ENCODE data around the gene MYPN.

DNA sequence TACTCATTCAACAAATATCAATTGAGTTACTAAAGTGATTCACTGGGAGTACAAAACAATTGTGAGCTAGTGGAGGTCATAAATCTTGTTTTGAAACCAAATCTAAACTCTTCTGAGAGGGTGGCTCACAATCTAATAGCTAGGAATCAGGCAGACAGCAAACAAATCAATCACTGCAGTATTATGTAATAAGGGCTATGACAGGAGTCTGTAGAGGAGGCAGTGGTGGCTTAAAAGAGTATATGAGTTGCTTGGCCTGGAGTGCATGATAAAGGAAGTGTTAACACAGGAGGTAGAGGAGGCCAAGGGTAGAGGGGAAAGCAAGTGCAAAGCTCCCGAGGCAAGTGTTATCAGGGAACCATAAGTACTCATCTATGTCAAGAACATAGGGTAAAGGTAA, 16.5 kb downstream of the MYPN start:
- TF ChIP-seq, protein P1, sequence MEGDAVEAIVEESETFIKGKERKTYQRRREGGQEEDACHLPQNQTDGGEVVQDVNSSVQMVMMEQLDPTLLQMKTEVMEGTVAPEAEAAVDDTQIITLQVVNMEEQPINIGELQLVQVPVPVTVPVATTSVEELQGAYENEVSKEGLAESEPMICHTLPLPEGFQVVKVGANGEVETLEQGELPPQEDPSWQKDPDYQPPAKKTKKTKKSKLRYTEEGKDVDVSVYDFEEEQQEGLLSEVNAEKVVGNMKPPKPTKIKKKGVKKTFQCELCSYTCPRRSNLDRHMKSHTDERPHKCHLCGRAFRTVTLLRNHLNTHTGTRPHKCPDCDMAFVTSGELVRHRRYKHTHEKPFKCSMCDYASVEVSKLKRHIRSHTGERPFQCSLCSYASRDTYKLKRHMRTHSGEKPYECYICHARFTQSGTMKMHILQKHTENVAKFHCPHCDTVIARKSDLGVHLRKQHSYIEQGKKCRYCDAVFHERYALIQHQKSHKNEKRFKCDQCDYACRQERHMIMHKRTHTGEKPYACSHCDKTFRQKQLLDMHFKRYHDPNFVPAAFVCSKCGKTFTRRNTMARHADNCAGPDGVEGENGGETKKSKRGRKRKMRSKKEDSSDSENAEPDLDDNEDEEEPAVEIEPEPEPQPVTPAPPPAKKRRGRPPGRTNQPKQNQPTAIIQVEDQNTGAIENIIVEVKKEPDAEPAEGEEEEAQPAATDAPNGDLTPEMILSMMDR (IDR thresholded peaks at IDR 0.05 in 4 of 5, conservative IDR thresholded peaks at IDR 0.05 in 1 of 5): no peak
- no peak for TF ChIP-seq POLR2A (IDR thresholded peaks at IDR 0.05)

All from gastrocnemius medialis (tissue), 4 donors.